Activated naive CD8-positive, alpha-beta T cell treated with anti-CD3 and anti-CD28 coated beads, Interleukin-2, amount 50 U/mL, for 24 hours (primary cell): ENCODE measurements around the gene CLMN.

ENCODE experiments used
- ATAC-seq: fragments of 150-1000 bp; cut with Tn5 transposase; one replicate; pipeline ENCODE4 v1.10.0; 2021
- DNase-seq: peaks from one replicate; pipeline ENCODE4 v3.0.0; 2021
- H3K27ac Mint-ChIP-seq: one replicate; pipeline ENCODE4 v1.8.0; 2021; ENCODE audit warnings: mild to moderate bottlenecking, mixed read lengths
- H3K27me3 Mint-ChIP-seq: one replicate; pipeline ENCODE4 v1.8.0; 2021; ENCODE audit warnings: mixed read lengths
- H3K36me3 Mint-ChIP-seq: one replicate; pipeline ENCODE4 v1.8.0; 2021; ENCODE audit warnings: low read depth, mixed read lengths
- H3K4me1 Mint-ChIP-seq: one replicate; pipeline ENCODE4 v1.8.0; 2021; ENCODE audit warnings: mixed read lengths
- H3K4me3 Mint-ChIP-seq: one replicate; pipeline ENCODE4 v1.8.0; 2021; ENCODE audit warnings: mild to moderate bottlenecking, moderate library complexity, mixed read lengths
- H3K9me3 Mint-ChIP-seq: one replicate; pipeline ENCODE4 v1.8.0; 2021; ENCODE audit warnings: mixed read lengths

Gene CLMN

GRCh38 chr14:95335071-95335470 lies 15.4 kb upstream of the CLMN start:
- H3K4me1 Mint-ChIP-seq, result peaks cover 2% of the 10 kb centered on the region
- H3K9me3 Mint-ChIP-seq, result no peaks in the 10 kb centered on the region
- H3K4me3 Mint-ChIP-seq, result no peak overlapping the region
- H3K27ac Mint-ChIP-seq, result no peak overlapping the region
- no peak for DNase-seq
- peaks cover 11% of the 10 kb centered on the region for H3K27me3 Mint-ChIP-seq
- no peak for ATAC-seq
- H3K36me3 Mint-ChIP-seq, result no peaks in the 10 kb centered on the region

GRCh38 chr14:95334044-95334443 lies 14.3 kb upstream of the CLMN start:
- Mint-ChIP-seq H3K27me3 (peaks cover 11% of the 10 kb centered on the region), H3K4me1 (peaks cover 2% of the 10 kb centered on the region), H3K4me3 (no peak overlapping the region), H3K9me3 (no peaks in the 10 kb centered on the region), H3K27ac (no peak overlapping the region), H3K36me3 (no peaks in the 10 kb centered on the region)
- ATAC-seq (no peak), DNase-seq (no peak)

- Mint-ChIP-seq H3K9me3 (no peaks in the 10 kb centered on the region), H3K4me3 (no peak overlapping the region), H3K36me3 (no peaks in the 10 kb centered on the region), H3K27ac (no peak overlapping the region), H3K27me3 (peaks cover 10% of the 10 kb centered on the region), H3K4me1 (peaks cover 4% of the 10 kb centered on the region)
- ATAC-seq (no peak), DNase-seq (no peak)
Observed at GRCh38 chr14:95332641-95333040, 12.9 kb upstream of the CLMN start.

GRCh38 chr14:95331708-95332408 lies 12.2 kb upstream of the CLMN start:
- no peak overlapping the region for H3K27ac Mint-ChIP-seq
- ATAC-seq, result no peak
- H3K36me3 Mint-ChIP-seq, result no peaks in the 10 kb centered on the region
- H3K4me1 Mint-ChIP-seq, result peaks cover 5% of the 10 kb centered on the region
- H3K4me3 Mint-ChIP-seq, result no peak overlapping the region
- H3K27me3 Mint-ChIP-seq, result peaks cover 12% of the 10 kb centered on the region
- DNase-seq, result no peak
- H3K9me3 Mint-ChIP-seq, result no peaks in the 10 kb centered on the region

GRCh38 chr14:95330591-95331370 lies 11.1 kb upstream of the CLMN start:
- Mint-ChIP-seq H3K4me3 (no peak overlapping the region), H3K27ac (no peak overlapping the region), H3K9me3 (no peaks in the 10 kb centered on the region), H3K36me3 (no peaks in the 10 kb centered on the region), H3K4me1 (peaks cover 5% of the 10 kb centered on the region), H3K27me3 (peaks cover 8% of the 10 kb centered on the region)
- DNase-seq (no peak), ATAC-seq (no peak)

- H3K4me3 Mint-ChIP-seq, result no peak overlapping the region
- DNase-seq (no peak), ATAC-seq (no peak)
- H3K4me1 Mint-ChIP-seq, result peaks cover 5% of the 10 kb centered on the region
- H3K27me3 Mint-ChIP-seq, result peaks cover 8% of the 10 kb centered on the region
- H3K9me3 Mint-ChIP-seq, result no peaks in the 10 kb centered on the region
- no peak overlapping the region for H3K27ac Mint-ChIP-seq
- no peaks in the 10 kb centered on the region for H3K36me3 Mint-ChIP-seq
Observed at GRCh38 chr14:95329941-95330340, 10.2 kb upstream of the CLMN start.

GRCh38 chr14:95328729-95329503 lies 9.2 kb upstream of the CLMN start:
- peaks cover 8% of the 10 kb centered on the region for H3K27me3 Mint-ChIP-seq
- no peaks in the 10 kb centered on the region for H3K9me3 Mint-ChIP-seq
- DNase-seq, result no peak
- H3K27ac Mint-ChIP-seq, result no peak overlapping the region
- peaks cover 5% of the 10 kb centered on the region for H3K4me1 Mint-ChIP-seq
- no peaks in the 10 kb centered on the region for H3K36me3 Mint-ChIP-seq
- ATAC-seq, result no peak
- no peak overlapping the region for H3K4me3 Mint-ChIP-seq

- Mint-ChIP-seq H3K36me3 (no peaks in the 10 kb centered on the region), H3K27ac (peak overlapping the region; percentile 53), H3K4me1 (peaks cover 5% of the 10 kb centered on the region), H3K4me3 (no peak overlapping the region), H3K9me3 (no peaks in the 10 kb centered on the region), H3K27me3 (peaks cover 8% of the 10 kb centered on the region)
- no peak for DNase-seq
- ATAC-seq, result no peak
Observed at GRCh38 chr14:95327558-95328374, 8.1 kb upstream of the CLMN start.

GRCh38 chr14:95326987-95327386 lies 7.3 kb upstream of the CLMN start:
- H3K9me3 Mint-ChIP-seq, result no peaks in the 10 kb centered on the region

GRCh38 chr14:95323917-95324316 lies 4.2 kb upstream of the CLMN start:
- no peaks in the 10 kb centered on the region for H3K36me3 Mint-ChIP-seq
- no peaks in the 10 kb centered on the region for H3K9me3 Mint-ChIP-seq
- no peak overlapping the region for H3K27ac Mint-ChIP-seq
- H3K4me3 Mint-ChIP-seq, result no peak overlapping the region
- no peak for ATAC-seq
- peaks cover 26% of the 10 kb centered on the region for H3K27me3 Mint-ChIP-seq
- no peak for DNase-seq
- peaks cover 7% of the 10 kb centered on the region for H3K4me1 Mint-ChIP-seq

More at GRCh38 chr14:95326987-95327386, 7.3 kb upstream of the CLMN start:
- Mint-ChIP-seq H3K27ac (no peak overlapping the region), H3K4me1 (peaks cover 4% of the 10 kb centered on the region), H3K27me3 (peaks cover 11% of the 10 kb centered on the region), H3K4me3 (no peak overlapping the region), H3K36me3 (no peaks in the 10 kb centered on the region)
- no peak for DNase-seq
- ATAC-seq, result no peak

- DNase-seq, result no peak
- H3K9me3 Mint-ChIP-seq, result no peaks in the 10 kb centered on the region
- H3K4me3 Mint-ChIP-seq, result no peak overlapping the region
- no peak for ATAC-seq
- H3K27ac Mint-ChIP-seq, result no peak overlapping the region
- peaks cover 10% of the 10 kb centered on the region for H3K4me1 Mint-ChIP-seq
- peaks cover 30% of the 10 kb centered on the region for H3K27me3 Mint-ChIP-seq
- no peaks in the 10 kb centered on the region for H3K36me3 Mint-ChIP-seq
Observed at GRCh38 chr14:95323361-95323760, 3.7 kb upstream of the CLMN start.

- Mint-ChIP-seq H3K4me3 (no peak overlapping the region), H3K36me3 (no peaks in the 10 kb centered on the region), H3K9me3 (no peaks in the 10 kb centered on the region), H3K27ac (no peak overlapping the region), H3K4me1 (peaks cover 11% of the 10 kb centered on the region), H3K27me3 (peaks cover 31% of the 10 kb centered on the region)
- DNase-seq (no peak), ATAC-seq (no peak)
Observed at GRCh38 chr14:95322651-95323050, 2.9 kb upstream of the CLMN start.

- no peak for ATAC-seq
- Mint-ChIP-seq H3K27me3 (peaks cover 33% of the 10 kb centered on the region), H3K9me3 (no peaks in the 10 kb centered on the region), H3K4me1 (peaks cover 9% of the 10 kb centered on the region), H3K27ac (no peak overlapping the region), H3K4me3 (no peak overlapping the region), H3K36me3 (no peaks in the 10 kb centered on the region)
- no peak for DNase-seq
Observed at GRCh38 chr14:95321693-95322455, 2.2 kb upstream of the CLMN start.
